HepG2 (cell line): ENCODE results near the gene OR7G1. TPM values are rescaled to one million over a fixed set of nuclear protein-coding genes. Genes with fewer than 3 reads are reported as not detected.

ENCODE experiments used
- ATAC-seq: fragments of 200-7000 bp; cut with Tn5 transposase; 3 replicates; pipeline ENCODE4 v1.9.1; 2020; ENCODE audit warnings: mild to moderate bottlenecking, moderate library complexity
- BruUV-seq: library from RNA; stranded (reverse); fragments of 400-500 nt; replicated peaks from 2 replicates; lab custom pipeline; 2021; lab: Mats Ljungman, UMichigan
- CTCF ChIA-PET: fragments of 300-600 bp; formaldehyde crosslinking; extraction: SDS; loops from one replicate; lab custom pipeline; 2021; ENCODE audit warnings: low total read pairs, inconsistent platforms, low intra/inter-chr PET ratio; lab: Yijun Ruan, JAX
- POLR2A ChIA-PET: fragments of 350-600 bp; sonication (Branson Sonifier 250); formaldehyde crosslinking; loops from one replicate; lab custom pipeline; 2020; ENCODE audit warnings: antibody characterized with exemption, inconsistent platforms; lab: Yijun Ruan, JAX
- DNase-seq: peaks from one replicate; pipeline ENCODE4 v3.0.0-alpha.2; 2015; ENCODE audit warnings: low spot score
- FAIRE-seq: peaks from 3 replicates; lab custom pipeline; 2011; peaks lifted over from hg19 to GRCh38; lab: Jason Lieb, UNC
- H2AFZ ChIP-seq: one replicate; pipeline ENCODE4 v1.6.1; 2011; ENCODE audit warnings: low read length, inconsistent platforms
- H3K27ac ChIP-seq: fragments of 300-600 bp; 3 replicates; pipeline ENCODE4 v1.8.0; 2011; ENCODE audit warnings: mixed run types, mild to moderate bottlenecking, mixed read lengths, low read length, inconsistent platforms; ENCODE audit not compliant: insufficient read depth; ENCODE audit errors: extremely low read length
- H3K27me3 ChIP-seq, 2 experiments: fragments of 200-600 bp in 1 of 2; 2 replicates in 1 of 2; 3 replicates in 1 of 2; pipeline versions ENCODE4 v1.6.0 to v1.8.0; 2011; ENCODE audit warnings: low read length in 2 of 2, mild to moderate bottlenecking in 2 of 2, moderate library complexity in 2 of 2, inconsistent platforms in 1 of 2; ENCODE audit not compliant: insufficient read depth in 2 of 2, control insufficient read depth in 1 of 2
- H3K36me3 ChIP-seq, 2 experiments: fragments of 200-600 bp in 1 of 2; replicated peaks in 1 of 2; 2 replicates in 1 of 2; 3 replicates in 1 of 2; pipeline versions ENCODE4 v1.5.1 to v1.8.0; 2011; ENCODE audit warnings: low read length in 2 of 2, inconsistent platforms in 1 of 2; ENCODE audit not compliant: insufficient read depth in 2 of 2, control insufficient read depth in 1 of 2
- H3K4me1 ChIP-seq: 2 replicates; pipeline ENCODE4 v1.5.1; 2012; ENCODE audit warnings: low read length, inconsistent platforms; ENCODE audit not compliant: insufficient read depth
- H3K4me2 ChIP-seq: 2 replicates; pipeline ENCODE4 v1.6.0; 2011; ENCODE audit warnings: low read depth, low read length, inconsistent platforms
- H3K4me3 ChIP-seq, 3 experiments: fragments of 200-600 bp in 1 of 3; sonication (generic), shearing (Covaris generic) in 1 of 3; replicated peaks in 1 of 3; 2 replicates each; pipeline ENCODE4 v1.5.1; 2011 to 2016; ENCODE audit warnings: low read length in 3 of 3, inconsistent platforms in 2 of 3, low read depth in 2 of 3, mild to moderate bottlenecking in 2 of 3, control low read depth in 1 of 3, mixed read lengths in 1 of 3; ENCODE audit not compliant: insufficient read depth in 1 of 3
- H3K79me2 ChIP-seq: one replicate; pipeline ENCODE4 v1.6.1; 2011; ENCODE audit warnings: low read length, inconsistent platforms; ENCODE audit not compliant: insufficient read depth
- H3K9ac ChIP-seq: 2 replicates; pipeline ENCODE4 v1.6.0; 2011; ENCODE audit warnings: mild to moderate bottlenecking, low read depth, low read length, inconsistent platforms; ENCODE audit not compliant: insufficient read depth
- H3K9me3 ChIP-seq: 2 replicates; pipeline ENCODE4 v1.5.1; 2012; ENCODE audit warnings: mild to moderate bottlenecking, low read length
- H4K20me1 ChIP-seq: 2 replicates; pipeline ENCODE4 v1.6.0; 2011; ENCODE audit warnings: inconsistent platforms, mild to moderate bottlenecking, low read length, moderate library complexity; ENCODE audit not compliant: insufficient read depth
- ARID5B ChIP-seq: IDR thresholded peaks from 2 replicates; pipeline ENCODE4 v1.4.0; 2020; ENCODE audit warnings: mild to moderate bottlenecking, missing genetic modification reagents
- FOSL2 ChIP-seq: sonication (generic); formaldehyde crosslinking; IDR thresholded peaks from 2 replicates; pipeline ENCODE4 v1.4.0; 2020; ENCODE audit warnings: missing genetic modification reagents
- JUNB ChIP-seq: sonication (generic); formaldehyde crosslinking; IDR thresholded peaks from 2 replicates; pipeline ENCODE4 v1.8.0; 2022; ENCODE audit warnings: missing genetic modification reagents, mild to moderate bottlenecking, borderline replicate concordance
- KAT2B ChIP-seq: fragments of 150-350 bp; IDR thresholded peaks from 2 replicates; pipeline ENCODE4 v1.6.1; 2014; ENCODE audit warnings: low read depth, low read length, borderline replicate concordance
- SAP130 ChIP-seq: IDR thresholded peaks from 2 replicates; pipeline ENCODE4 v1.6.1; 2016; ENCODE audit warnings: low read depth
- SOX5 ChIP-seq: IDR thresholded peaks from 2 replicates; pipeline ENCODE4 v1.6.1; 2016; ENCODE audit warnings: borderline replicate concordance
- SOX6 ChIP-seq, 2 experiments: fragments of 450-650 bp in 1 of 2; sonication (generic) in 1 of 2; formaldehyde crosslinking in 1 of 2; IDR thresholded peaks; 2 replicates each; pipeline versions ENCODE4 v1.4.0 to v1.6.1; 2017 to 2020; ENCODE audit warnings: antibody characterized with exemption in 1 of 2, mild to moderate bottlenecking in 1 of 2, missing genetic modification reagents in 1 of 2
- TCF7 ChIP-seq: sonication (generic); IDR thresholded peaks from 2 replicates; pipeline ENCODE4 v1.6.1; 2016; ENCODE audit warnings: antibody characterized with exemption, low read depth
- ZNF18 ChIP-seq: sonication (generic); formaldehyde crosslinking; IDR thresholded peaks from 2 replicates; pipeline ENCODE4 v1.8.0; 2022; ENCODE audit warnings: mild to moderate bottlenecking, missing genetic modification reagents; ENCODE audit not compliant: insufficient replicate concordance
- ZNF224 ChIP-seq: sonication (generic); formaldehyde crosslinking; IDR thresholded peaks from 2 replicates; pipeline ENCODE4 v1.5.0; 2020; ENCODE audit warnings: mild to moderate bottlenecking, missing genetic modification reagents
- ZNF281 ChIP-seq: sonication (generic); formaldehyde crosslinking; IDR thresholded peaks from 2 replicates; pipeline ENCODE4 v1.4.0; 2020; ENCODE audit warnings: missing genetic modification reagents, borderline replicate concordance
- WGBS: methylation state at CpG from one replicate; pipeline ENCODE4 v1.1.6; 2017; ENCODE audit warnings: low lambda C conversion rate; 5-methylcytosine and 5-hydroxymethylcytosine counted together
- in situ Hi-C: cut with HindIII; loops from 2 replicates; pipeline ENCODE4 v1.10.0; 2017; ENCODE audit warnings: low pct_unique_long_range_greater_than_20kb; ENCODE audit not compliant: extremely low pct_ligation_motif_present
- intact Hi-C: fragments of 100-400 bp; cut with micrococcal nuclease; formaldehyde crosslinking; loops from one replicate; pipeline ENCODE4 v1.10.0; 2022; ENCODE audit not compliant: unreplicated experiment
- polyA plus RNA-seq, 8 experiments: library from polyadenylated mRNA; depleted of rRNA in 3 of 8; stranded (reverse) in 7 of 8; unstranded in 1 of 8; fragments of >200 nt; fragmentation: Illumina TruSeq in 4 of 8; extraction: Trizol in 4 of 8; gene quantifications; 2 replicates each; pipeline versions ENCODE4 v1.2.1 to v1.2.3, GENCODE V29; 2011 to 2016; ENCODE audit warnings: low read depth in 4 of 8, missing spikeins in 1 of 8, mixed read lengths in 1 of 8; ENCODE audit not compliant: insufficient read depth in 1 of 8
- total RNA-seq, 5 experiments: library from RNA; depleted of rRNA; stranded (reverse); fragments of >200 nt; fragmentation: Illumina TruSeq; extraction: Trizol; gene quantifications; 2 replicates each; pipeline ENCODE4 v1.2.3, GENCODE V29; 2016; ENCODE audit warnings: low read depth in 1 of 5

Gene OR7G1
- total and polyA plus RNA-seq, 2 of the 13 experiments (the other 11 are each of a cell fraction or from before 2014, with no cell fraction given): not detected

- TF ChIP-seq KAT2B: no peak
- TF ChIP-seq ZNF224 (CRISPR knock-in tag): no peak
- TF ChIP-seq JUNB (CRISPR knock-in tag): peak; percentile 51; the same call in 1 of the 2 replicates
- peak; percentile 23; the same call in 1 of the 2 replicates for TF ChIP-seq TCF7
- 0 out of 2 replicates have a peak, but pooled peaks have one; percentile 14 for TF ChIP-seq SOX5 (CRISPR knock-in tag)
- TF ChIP-seq ZNF18 (CRISPR knock-in tag): peak; percentile 81
- no peak for TF ChIP-seq SOX6 (IDR thresholded peaks at IDR 0.05)
- peak; percentile 21; the same call in 1 of the 2 replicates for TF ChIP-seq SOX6 (CRISPR knock-in tag; IDR thresholded peaks at IDR 0.05)
- peak; percentile 90 for TF ChIP-seq FOSL2
- TF ChIP-seq ARID5B: peak; percentile 16; the same call in 1 of the 2 replicates
- no peak for TF ChIP-seq SAP130 (CRISPR knock-in tag)
- TF ChIP-seq ZNF281 (CRISPR knock-in tag): 0 out of 2 replicates have a peak, but pooled peaks have one; percentile 14
- H3K4me1 ChIP-seq: 0 out of 2 replicates have a peak, but pooled peaks cover 8% of the 10 kb centered on the region
- FAIRE-seq: no peak
- H2AFZ ChIP-seq: no peak overlapping the region
- H3K9me3 ChIP-seq: no peaks in the 10 kb centered on the region
- no peak overlapping the region for H3K4me2 ChIP-seq
- H4K20me1 ChIP-seq: no peaks in the 10 kb centered on the region
- ATAC-seq: peak; percentile 65
- DNase-seq: peak; percentile 65
- no peaks in the 10 kb centered on the region for H3K36me3 ChIP-seq
- H3K79me2 ChIP-seq: no peaks in the 10 kb centered on the region
- H3K27ac ChIP-seq: no peak overlapping the region
- in situ Hi-C loops: loop anchor here (25.0 kb wide), 1 partner anchor 413 kb away; no protein-coding TSS in a partner anchor
- H3K9ac ChIP-seq: no peak overlapping the region
- CTCF ChIA-PET: no interaction called here
- H3K27me3 ChIP-seq: no peaks in the 10 kb centered on the region
- intact Hi-C loops: no loop called here
- POLR2A ChIA-PET: no interaction called here
- H3K4me3 ChIP-seq: no peak overlapping the region
- no TSS peak for BruUV-seq
- WGBS: 5% methylated on average over 13 of the region's 16 CpGs
Measured at GRCh38 chr19:9075064-9075949, 40.3 kb downstream of the OR7G1 start.
